GM12801 (cell line): ENCODE measurements around the gene WWOX.

ENCODE experiments used
- TF ChIP-seq, protein P1 (sequence below): IDR thresholded peaks from one replicate; pipeline ENCODE4 v1.5.1; 2011; ENCODE audit warnings: control low read depth; ENCODE audit not compliant: insufficient read length; ENCODE audit errors: extremely low read depth

Gene WWOX

DNA sequence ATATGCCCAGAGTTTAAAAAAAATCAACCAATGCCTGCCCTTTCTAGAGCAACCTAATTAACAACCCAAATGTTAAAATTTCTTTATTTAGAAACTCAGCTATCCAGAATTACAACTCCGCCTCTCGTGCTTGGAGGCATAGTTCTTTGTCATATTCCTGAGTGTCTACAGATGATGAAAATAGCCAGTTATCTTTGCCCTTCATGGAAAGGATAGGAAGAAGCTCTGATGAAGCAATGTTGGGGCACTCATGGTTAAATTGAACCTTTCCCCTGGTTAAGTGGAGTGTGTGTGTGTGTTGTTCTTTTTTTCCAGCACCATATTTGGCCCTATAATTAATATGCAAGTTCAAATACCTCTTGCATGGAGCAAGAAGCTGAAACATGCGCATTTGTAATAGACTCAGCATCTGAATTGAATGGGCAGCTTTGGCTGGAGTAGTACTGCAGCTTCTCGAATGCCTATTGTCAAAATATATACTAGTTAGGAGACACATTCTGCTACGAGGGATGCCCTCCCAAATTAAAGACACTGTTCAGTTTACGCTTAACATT, 506.2 kb downstream of the WWOX start:
- TF ChIP-seq, protein P1, sequence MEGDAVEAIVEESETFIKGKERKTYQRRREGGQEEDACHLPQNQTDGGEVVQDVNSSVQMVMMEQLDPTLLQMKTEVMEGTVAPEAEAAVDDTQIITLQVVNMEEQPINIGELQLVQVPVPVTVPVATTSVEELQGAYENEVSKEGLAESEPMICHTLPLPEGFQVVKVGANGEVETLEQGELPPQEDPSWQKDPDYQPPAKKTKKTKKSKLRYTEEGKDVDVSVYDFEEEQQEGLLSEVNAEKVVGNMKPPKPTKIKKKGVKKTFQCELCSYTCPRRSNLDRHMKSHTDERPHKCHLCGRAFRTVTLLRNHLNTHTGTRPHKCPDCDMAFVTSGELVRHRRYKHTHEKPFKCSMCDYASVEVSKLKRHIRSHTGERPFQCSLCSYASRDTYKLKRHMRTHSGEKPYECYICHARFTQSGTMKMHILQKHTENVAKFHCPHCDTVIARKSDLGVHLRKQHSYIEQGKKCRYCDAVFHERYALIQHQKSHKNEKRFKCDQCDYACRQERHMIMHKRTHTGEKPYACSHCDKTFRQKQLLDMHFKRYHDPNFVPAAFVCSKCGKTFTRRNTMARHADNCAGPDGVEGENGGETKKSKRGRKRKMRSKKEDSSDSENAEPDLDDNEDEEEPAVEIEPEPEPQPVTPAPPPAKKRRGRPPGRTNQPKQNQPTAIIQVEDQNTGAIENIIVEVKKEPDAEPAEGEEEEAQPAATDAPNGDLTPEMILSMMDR = no peak

DNA sequence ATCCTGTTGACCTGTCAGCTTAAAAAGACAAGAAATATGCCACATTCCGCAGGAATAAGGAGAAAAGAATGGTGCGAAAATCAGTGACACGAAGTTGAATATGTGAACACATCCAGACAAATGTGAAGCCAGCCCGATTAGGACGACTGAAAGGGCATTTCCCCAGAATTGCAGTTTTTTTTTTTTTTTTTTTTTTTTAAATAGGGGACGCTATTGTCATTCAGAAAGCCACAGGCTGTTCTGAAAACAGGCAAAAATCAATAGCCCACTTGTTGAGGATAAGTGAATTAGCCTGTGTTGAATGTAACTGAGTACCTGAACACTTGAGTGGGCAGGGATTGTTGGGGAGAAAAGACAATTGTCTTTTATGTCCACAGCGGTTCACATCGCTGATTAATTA, 507.1 kb downstream of the WWOX start:
- TF ChIP-seq, protein P1 = no peak

DNA sequence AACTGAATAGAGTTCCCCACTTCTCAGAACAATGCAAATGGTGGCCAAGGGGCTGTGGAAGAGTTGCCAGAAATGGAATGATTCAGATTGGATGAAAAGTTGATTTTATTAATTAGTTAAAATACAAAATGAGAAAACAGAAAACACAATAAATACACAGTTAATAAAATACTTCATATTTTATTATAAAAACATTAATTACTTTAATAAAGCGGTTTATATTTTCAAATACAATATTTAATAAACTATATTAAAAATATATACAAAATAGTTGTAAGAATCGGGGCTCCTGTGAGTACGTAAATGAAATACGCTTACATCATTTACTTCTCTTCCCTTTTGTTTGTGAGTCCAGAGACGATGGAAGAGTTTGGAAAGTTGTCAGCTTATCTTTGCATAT, 507.6 kb downstream of the WWOX start:
- TF ChIP-seq, protein P1 = no peak

DNA sequence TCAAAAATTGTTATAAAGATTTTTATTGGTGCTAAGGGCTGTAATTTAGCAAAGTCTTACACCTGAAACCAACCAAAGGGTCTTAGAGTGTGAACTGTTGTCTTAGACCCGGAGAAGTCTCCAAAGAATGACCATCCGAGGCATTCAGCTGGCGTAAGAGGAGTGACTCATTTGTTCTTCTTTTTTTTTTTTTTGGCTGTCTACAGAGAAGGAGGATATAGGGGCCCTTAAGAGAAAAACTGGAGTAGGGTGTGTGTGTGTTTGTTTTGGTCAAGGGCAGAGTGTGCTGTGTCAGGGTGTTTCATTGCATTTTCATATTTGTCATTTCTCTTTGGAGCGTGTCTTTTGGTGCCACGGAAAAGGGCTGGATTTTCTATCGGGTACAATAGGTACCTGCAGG, 508.0 kb downstream of the WWOX start:
- TF ChIP-seq, protein P1 = no peak

DNA sequence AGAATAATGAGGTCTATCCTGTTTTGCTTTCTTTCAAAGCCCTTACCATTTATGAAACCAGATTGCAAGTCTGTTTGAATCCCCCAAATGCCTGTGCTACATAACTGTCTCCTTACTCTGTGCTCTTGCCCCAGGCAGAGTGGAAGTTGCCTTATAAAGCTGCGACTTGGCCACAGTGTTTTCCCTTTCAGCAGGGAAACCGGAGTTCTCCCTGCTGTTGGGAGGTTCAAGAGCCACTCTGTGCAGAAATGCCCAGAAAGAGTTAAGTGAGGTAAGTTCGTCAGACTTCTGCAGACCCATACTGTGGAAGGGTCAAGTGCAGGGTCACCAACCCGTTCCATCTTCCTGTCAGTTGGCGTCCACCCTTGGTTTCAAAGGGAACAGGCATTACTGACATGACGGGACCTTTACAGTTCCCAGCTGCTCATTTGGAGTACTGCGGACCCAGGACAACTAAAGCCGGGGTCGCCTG, 508.9 kb downstream of the WWOX start:
- TF ChIP-seq, protein P1 = no peak

DNA sequence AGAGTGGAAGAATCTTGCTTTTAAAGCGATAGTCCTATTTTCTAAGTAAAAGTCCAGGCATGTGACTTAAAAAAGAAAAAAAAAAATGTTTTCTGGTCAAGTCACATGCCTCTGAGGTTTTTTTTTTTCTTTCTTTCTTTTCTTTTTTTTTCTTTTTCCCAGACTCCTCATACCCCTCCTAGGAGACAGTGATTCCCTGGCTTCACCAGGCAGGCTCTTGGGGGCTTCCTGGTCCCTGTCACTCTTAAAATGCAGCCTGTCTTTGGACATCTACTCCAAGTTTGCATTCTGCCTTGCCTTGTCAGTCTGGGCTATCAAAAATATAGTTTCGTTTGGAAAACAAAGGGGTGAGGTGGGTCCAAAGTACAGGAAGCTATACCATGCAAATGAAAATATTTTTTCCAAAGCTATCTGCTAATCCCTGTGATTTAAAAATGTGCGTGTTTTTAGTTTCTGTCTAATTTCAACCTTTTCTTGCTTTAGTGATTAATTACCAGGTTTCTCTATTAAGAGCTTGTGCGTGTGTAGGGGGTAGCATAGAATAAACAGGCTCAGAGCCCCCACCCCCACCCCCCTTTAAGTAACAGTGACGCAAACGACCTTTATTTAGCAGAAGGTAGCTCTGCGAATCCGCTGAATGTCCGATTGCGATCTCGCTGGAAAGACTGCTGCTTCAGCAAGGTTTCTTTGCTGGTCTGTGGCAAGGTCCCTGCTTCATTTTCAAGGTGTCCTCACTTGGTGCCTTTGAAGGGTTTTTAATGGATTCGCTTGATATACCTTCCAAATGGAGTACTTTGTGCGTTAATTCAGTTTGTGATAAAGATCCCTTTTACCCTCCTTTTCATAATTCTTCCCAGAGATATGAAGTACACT, 510.2 kb downstream of the WWOX start:
- TF ChIP-seq, protein P1 = no peak

DNA sequence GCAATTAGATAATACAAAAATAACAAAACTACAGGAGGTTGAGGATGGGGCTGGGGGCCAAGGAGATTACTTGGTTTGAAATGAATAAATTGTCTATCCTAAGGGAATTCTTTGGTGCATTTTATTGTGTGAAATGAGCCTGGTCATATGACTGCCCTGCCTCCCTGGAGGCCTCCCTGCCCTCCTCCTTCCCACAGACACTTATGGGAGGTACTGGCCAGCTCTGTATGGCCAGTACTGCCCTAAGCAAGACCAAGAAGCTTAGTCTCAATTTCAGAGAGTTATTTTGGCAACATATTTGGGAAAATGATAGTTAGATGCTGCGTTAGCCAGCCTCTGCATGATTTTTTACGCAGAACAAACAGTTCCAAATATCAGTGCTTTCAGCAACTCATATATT, 511.9 kb downstream of the WWOX start:
- TF ChIP-seq, protein P1 = no peak
